Measurements from ENCODE around the gene ARIH2. TPM values are rescaled to one million over a fixed set of nuclear protein-coding genes. Genes with fewer than 3 reads are reported as not detected.

Gene ARIH2
- total RNA-seq, 1 donor from 2014 or later, result 48.6 TPM

Other genes with a start within 250 kb of the ARIH2 start
- gene NCKIPSD, start 232.9 kb upstream of the ARIH2 start, total RNA-seq, result 12.6 TPM
- gene IP6K2, start 201.6 kb upstream of the ARIH2 start, total RNA-seq, result 53.1 TPM
- gene PRKAR2A, start 71.0 kb upstream of the ARIH2 start, total RNA-seq, result 46.3 TPM
- gene SLC25A20, start 20.0 kb upstream of the ARIH2 start, total RNA-seq, result 4.7 TPM
- gene P4HTM, start 71.4 kb downstream of the ARIH2 start, total RNA-seq, result 8.4 TPM
- gene WDR6, start 88.5 kb downstream of the ARIH2 start, total RNA-seq, result 36.3 TPM
- gene DALRD3, start 99.7 kb downstream of the ARIH2 start, total RNA-seq, result 33.1 TPM
- gene NDUFAF3, start 103.3 kb downstream of the ARIH2 start, total RNA-seq, result 44.0 TPM
- gene IMPDH2, start 110.6 kb downstream of the ARIH2 start, total RNA-seq, result 270 TPM
- 62.4 TPM for gene QRICH1, start 175.2 kb downstream of the ARIH2 start, total RNA-seq
- 252 TPM for gene QARS1, start 185.9 kb downstream of the ARIH2 start, total RNA-seq
- gene USP19, start 202.0 kb downstream of the ARIH2 start, total RNA-seq, result 36.2 TPM
- 69.7 TPM for gene LAMB2, start 214.2 kb downstream of the ARIH2 start, total RNA-seq
- 15.7 TPM for gene CCDC71, start 247.5 kb downstream of the ARIH2 start, total RNA-seq

Data from esophagus mucosa (tissue), 1 donor.